SK-N-SH (cell line): ENCODE measurements around the gene UTP4. TPM values are rescaled to one million over a fixed set of nuclear protein-coding genes. Genes with fewer than 3 reads are reported as not detected.

Experiments
- CTCF ChIA-PET: fragments of 300-600, 350-600 bp; formaldehyde crosslinking; extraction: SDS; loops from one replicate; lab custom pipeline; 2021; lab: Yijun Ruan, JAX
- POLR2A ChIA-PET: fragments of 350-600 bp; sonication (Branson Sonifier 250); formaldehyde crosslinking; extraction: SDS; loops from one replicate; lab custom pipeline; 2020; ENCODE audit warnings: antibody characterized with exemption, inconsistent platforms; lab: Yijun Ruan, JAX
- DNase-seq: peaks from one replicate; pipeline ENCODE4 v3.0.0; 2012
- H2AFZ ChIP-seq: fragments of 200-600 bp; sonication (generic); 2 replicates; pipeline ENCODE4 v1.8.1; 2016; ENCODE audit warnings: antibody characterized with exemption, mild to moderate bottlenecking, low read depth
- H3F3A ChIP-seq: fragments of 200-600 bp; sonication (generic); replicated peaks from 2 replicates; pipeline ENCODE3; 2016; ENCODE audit warnings: antibody characterized with exemption, mild to moderate bottlenecking; ENCODE audit not compliant: insufficient read depth
- H3K27ac ChIP-seq, 2 experiments: fragments of 200-500 bp in 1 of 2; fragments of 200-600 bp in 1 of 2; sonication (Bioruptor generic) in 1 of 2; sonication (generic), shearing (Covaris generic) in 1 of 2; 2 replicates each; pipeline versions ENCODE4 v1.5.1 to v1.6.1; 2014 to 2016; ENCODE audit warnings: low read depth in 2 of 2, inconsistent platforms in 1 of 2, low read length in 1 of 2, mild to moderate bottlenecking in 1 of 2, mixed read lengths in 1 of 2
- H3K27me3 ChIP-seq: fragments of 200-600 bp; sonication (generic), shearing (Covaris generic); 2 replicates; pipeline ENCODE4 v1.6.1; 2016; ENCODE audit warnings: mixed run types; ENCODE audit not compliant: insufficient read depth
- H3K36me3 ChIP-seq, 2 experiments: fragments of 200-500 bp in 1 of 2; fragments of 200-600 bp in 1 of 2; sonication (Bioruptor generic) in 1 of 2; sonication (generic) in 1 of 2; replicated peaks in 1 of 2; 2 replicates each; pipeline versions ENCODE3 to v1.5.1; 2014 to 2016; ENCODE audit warnings: low read length in 1 of 2, mild to moderate bottlenecking in 1 of 2; ENCODE audit not compliant: insufficient read depth in 2 of 2, control insufficient read depth in 1 of 2
- H3K4me1 ChIP-seq, 2 experiments: fragments of 200-500 bp in 1 of 2; fragments of 200-600 bp in 1 of 2; sonication (Bioruptor generic) in 1 of 2; sonication (generic), shearing (Covaris generic) in 1 of 2; 2 replicates each; pipeline versions ENCODE4 v1.5.1 to v1.6.1; 2014 to 2016; ENCODE audit warnings: low read depth in 1 of 2, low read length in 1 of 2, mixed run types in 1 of 2; ENCODE audit not compliant: insufficient read depth in 2 of 2, control insufficient read depth in 1 of 2
- H3K4me2 ChIP-seq: fragments of 200-600 bp; sonication (generic), shearing (Covaris generic); 2 replicates; pipeline ENCODE4 v1.6.1; 2017; ENCODE audit warnings: mixed run types
- H3K4me3 ChIP-seq, 2 experiments: fragments of 200-500 bp in 1 of 2; fragments of 200-600 bp in 1 of 2; sonication (Bioruptor generic) in 1 of 2; sonication (generic), shearing (Covaris generic) in 1 of 2; 2 replicates each; pipeline versions ENCODE4 v1.5.1 to v1.8.1; 2014 to 2016; ENCODE audit warnings: low read depth in 2 of 2, inconsistent platforms in 1 of 2, low read length in 1 of 2, mild to moderate bottlenecking in 1 of 2, mixed read lengths in 1 of 2, moderate library complexity in 1 of 2
- H3K79me2 ChIP-seq: fragments of 200-600 bp; sonication (generic); 2 replicates; pipeline ENCODE4 v1.8.1; 2017; ENCODE audit warnings: mild to moderate bottlenecking; ENCODE audit not compliant: insufficient read depth
- H3K9ac ChIP-seq: fragments of 200-600 bp; sonication (generic); 2 replicates; pipeline ENCODE4 v1.6.1; 2017; ENCODE audit warnings: mixed run types
- H3K9me2 ChIP-seq: fragments of 200-600 bp; sonication (generic); 2 replicates; pipeline ENCODE4 v1.6.1; 2017; ENCODE audit warnings: mixed run types
- H3K9me3 ChIP-seq: fragments of 200-600 bp; sonication (generic); 2 replicates; pipeline ENCODE4 v1.6.1; 2017; ENCODE audit warnings: mixed run types, mild to moderate bottlenecking, moderate library complexity
- H4K20me1 ChIP-seq: fragments of 200-600 bp; sonication (generic); 2 replicates; pipeline ENCODE4 v1.6.1; 2017; ENCODE audit warnings: mild to moderate bottlenecking, mixed run types; ENCODE audit not compliant: insufficient read depth
- ELF1 ChIP-seq: IDR thresholded peaks from 2 replicates; pipeline ENCODE4 v1.4.0; 2012
- EZH2phosphoT487 ChIP-seq: fragments of 200-600 bp; sonication (generic); IDR thresholded peaks from 2 replicates; pipeline ENCODE4 v1.6.1; 2017; ENCODE audit warnings: low read depth, mixed run types, mild to moderate bottlenecking, antibody characterized with exemption, moderate library complexity, borderline replicate concordance
- GABPA ChIP-seq: IDR thresholded peaks from 2 replicates; pipeline ENCODE4 v1.4.0; 2012; ENCODE audit warnings: low read depth, mild to moderate bottlenecking
- GATA2 ChIP-seq: sonication (generic); formaldehyde crosslinking; IDR thresholded peaks from 2 replicates; pipeline ENCODE4 v1.5.0; 2020; ENCODE audit warnings: mild to moderate bottlenecking, missing genetic modification reagents
- MXI1 ChIP-seq: IDR thresholded peaks from 2 replicates; pipeline ENCODE4 v1.6.1; 2012; ENCODE audit warnings: mild to moderate bottlenecking, low read depth, low read length, improper control_type of control experiment
- NFIC ChIP-seq: IDR thresholded peaks from 2 replicates; pipeline ENCODE4 v1.4.0; 2012; ENCODE audit warnings: borderline replicate concordance
- POLR2AphosphoS5 ChIP-seq: IDR thresholded peaks from 2 replicates; pipeline ENCODE4 v1.6.1; 2012; ENCODE audit warnings: low read depth, low read length
- RCOR1 ChIP-seq: fragments of 150-350 bp; IDR thresholded peaks from 2 replicates; pipeline ENCODE4 v1.6.1; 2017; ENCODE audit warnings: antibody characterized with exemption, low read length
- RFX5 ChIP-seq: IDR thresholded peaks from 2 replicates; pipeline ENCODE4 v1.6.1; 2012; ENCODE audit warnings: mild to moderate bottlenecking, improper control_type of control experiment, low read length
- RXRA ChIP-seq: IDR thresholded peaks from 2 replicates; pipeline ENCODE4 v1.4.0; 2012; ENCODE audit warnings: low read depth, mild to moderate bottlenecking, borderline replicate concordance
- SIN3A ChIP-seq: IDR thresholded peaks from 2 replicates; pipeline ENCODE4 v1.6.1; 2012; ENCODE audit warnings: low read depth, mild to moderate bottlenecking, low read length, moderate library complexity, borderline replicate concordance
- TCF12 ChIP-seq: IDR thresholded peaks from 2 replicates; pipeline ENCODE4 v1.4.0; 2012
- polyA plus RNA-seq, 3 experiments: library from polyadenylated mRNA; depleted of rRNA; stranded (reverse); fragments of >200 nt; gene quantifications; 2 replicates each; pipeline ENCODE4 v1.2.3, GENCODE V29; 2012
- TF ChIP-seq, protein P1 (sequence below): fragments of 150-350 bp; IDR thresholded peaks from 2 replicates; pipeline ENCODE4 v1.6.1; 2017; ENCODE audit warnings: antibody characterized with exemption, low read length, low read depth, borderline replicate concordance
- TF ChIP-seq, protein P2 (sequence below): IDR thresholded peaks from 2 replicates; pipeline ENCODE4 v1.6.1; 2012; ENCODE audit warnings: mild to moderate bottlenecking, low read depth, low read length, moderate library complexity
- TF ChIP-seq, protein P3 (sequence below): IDR thresholded peaks from 2 replicates; pipeline ENCODE4; 2012

UTP4 gene
- polyA plus RNA-seq, 1 of the 3 experiments (the other 2 are of a cell fraction) = 66.5 TPM

DNA sequence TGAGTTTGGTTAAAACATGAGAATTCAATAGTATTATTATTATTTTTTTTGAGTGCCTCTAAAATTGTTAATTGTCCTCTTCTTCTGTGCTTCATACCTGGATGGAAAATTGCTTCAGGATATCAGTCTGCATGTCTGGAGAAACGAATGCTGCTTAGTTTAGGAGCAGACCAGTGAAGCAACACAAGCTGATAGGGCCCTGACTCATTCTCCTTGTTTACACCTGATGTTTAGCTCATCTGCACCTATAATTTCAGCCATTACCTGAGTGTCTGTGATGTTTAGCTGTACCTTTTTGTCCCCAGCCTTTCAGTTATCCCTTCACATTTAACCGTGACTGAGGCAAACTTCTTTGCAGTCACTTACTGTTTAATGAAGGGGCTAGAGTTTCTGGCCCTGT, 69.3 kb downstream of the UTP4 start (continued):
- TF ChIP-seq ELF1 = no peak
- TF ChIP-seq, protein P1, sequence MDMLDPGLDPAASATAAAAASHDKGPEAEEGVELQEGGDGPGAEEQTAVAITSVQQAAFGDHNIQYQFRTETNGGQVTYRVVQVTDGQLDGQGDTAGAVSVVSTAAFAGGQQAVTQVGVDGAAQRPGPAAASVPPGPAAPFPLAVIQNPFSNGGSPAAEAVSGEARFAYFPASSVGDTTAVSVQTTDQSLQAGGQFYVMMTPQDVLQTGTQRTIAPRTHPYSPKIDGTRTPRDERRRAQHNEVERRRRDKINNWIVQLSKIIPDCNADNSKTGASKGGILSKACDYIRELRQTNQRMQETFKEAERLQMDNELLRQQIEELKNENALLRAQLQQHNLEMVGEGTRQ = no peak
- no peak for TF ChIP-seq SIN3A
- TF ChIP-seq, protein P2, sequence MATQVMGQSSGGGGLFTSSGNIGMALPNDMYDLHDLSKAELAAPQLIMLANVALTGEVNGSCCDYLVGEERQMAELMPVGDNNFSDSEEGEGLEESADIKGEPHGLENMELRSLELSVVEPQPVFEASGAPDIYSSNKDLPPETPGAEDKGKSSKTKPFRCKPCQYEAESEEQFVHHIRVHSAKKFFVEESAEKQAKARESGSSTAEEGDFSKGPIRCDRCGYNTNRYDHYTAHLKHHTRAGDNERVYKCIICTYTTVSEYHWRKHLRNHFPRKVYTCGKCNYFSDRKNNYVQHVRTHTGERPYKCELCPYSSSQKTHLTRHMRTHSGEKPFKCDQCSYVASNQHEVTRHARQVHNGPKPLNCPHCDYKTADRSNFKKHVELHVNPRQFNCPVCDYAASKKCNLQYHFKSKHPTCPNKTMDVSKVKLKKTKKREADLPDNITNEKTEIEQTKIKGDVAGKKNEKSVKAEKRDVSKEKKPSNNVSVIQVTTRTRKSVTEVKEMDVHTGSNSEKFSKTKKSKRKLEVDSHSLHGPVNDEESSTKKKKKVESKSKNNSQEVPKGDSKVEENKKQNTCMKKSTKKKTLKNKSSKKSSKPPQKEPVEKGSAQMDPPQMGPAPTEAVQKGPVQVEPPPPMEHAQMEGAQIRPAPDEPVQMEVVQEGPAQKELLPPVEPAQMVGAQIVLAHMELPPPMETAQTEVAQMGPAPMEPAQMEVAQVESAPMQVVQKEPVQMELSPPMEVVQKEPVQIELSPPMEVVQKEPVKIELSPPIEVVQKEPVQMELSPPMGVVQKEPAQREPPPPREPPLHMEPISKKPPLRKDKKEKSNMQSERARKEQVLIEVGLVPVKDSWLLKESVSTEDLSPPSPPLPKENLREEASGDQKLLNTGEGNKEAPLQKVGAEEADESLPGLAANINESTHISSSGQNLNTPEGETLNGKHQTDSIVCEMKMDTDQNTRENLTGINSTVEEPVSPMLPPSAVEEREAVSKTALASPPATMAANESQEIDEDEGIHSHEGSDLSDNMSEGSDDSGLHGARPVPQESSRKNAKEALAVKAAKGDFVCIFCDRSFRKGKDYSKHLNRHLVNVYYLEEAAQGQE = no peak
- no peak for TF ChIP-seq RFX5
- no peak for TF ChIP-seq EZH2phosphoT487
- TF ChIP-seq RCOR1 = no peak
- TF ChIP-seq RXRA = no peak

DNA sequence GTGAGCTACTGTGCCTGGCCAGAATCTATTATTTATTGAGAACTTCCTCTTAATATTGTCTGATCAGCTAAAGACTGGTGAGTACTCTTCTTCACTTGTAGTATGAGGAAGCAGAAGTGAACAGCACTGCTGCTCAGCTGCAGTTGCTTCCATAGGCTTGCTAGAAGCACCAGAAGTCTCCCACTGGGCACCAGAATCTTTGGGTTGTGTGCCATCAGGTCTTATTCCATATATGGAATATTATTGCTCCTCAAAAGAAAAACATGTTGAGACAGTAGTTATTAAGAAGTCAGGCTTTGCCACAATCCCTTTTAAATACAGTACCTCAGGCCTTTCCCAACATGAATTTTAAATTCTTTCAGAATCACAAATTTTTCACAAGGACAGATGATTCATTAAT, 71.7 kb downstream of the UTP4 start:
- Histone ChIP-seq H3K9me3 (no peaks in the 10 kb centered on the region), H3K4me3 (no peak overlapping the region), H4K20me1 (peaks cover 16% of the 10 kb centered on the region; the same call in 1 of the 2 replicates), H3K27me3 (no peaks in the 10 kb centered on the region), H3K4me2 (no peak overlapping the region), H3K36me3 (no peaks in the 10 kb centered on the region), H2AFZ (no peak overlapping the region), H3K9ac (no peak overlapping the region), H3K4me1 (peaks cover 0 to 12% of the 10 kb centered on the region in 2 experiments; a peak in 2 of 4 replicates), H3K9me2 (no peaks in the 10 kb centered on the region), H3K79me2 (peaks cover 91% of the 10 kb centered on the region), H3F3A (peaks cover 26% of the 10 kb centered on the region), H3K27ac (peak overlapping the region in 1 of 2 experiments; percentile 49; a peak in 1 of 4 replicates)
- DNase-seq = no peak
- ChIA-PET POLR2A (no interaction called here), CTCF (interaction anchor here (0.7 kb wide), 1 partner anchor 25 kb away, joined by 3 read pairs; no protein-coding TSS in a partner anchor)
- TF ChIP-seq, protein P1 = no peak
- TF ChIP-seq MXI1 = no peak
- TF ChIP-seq NFIC = no peak
- TF ChIP-seq, protein P3, sequence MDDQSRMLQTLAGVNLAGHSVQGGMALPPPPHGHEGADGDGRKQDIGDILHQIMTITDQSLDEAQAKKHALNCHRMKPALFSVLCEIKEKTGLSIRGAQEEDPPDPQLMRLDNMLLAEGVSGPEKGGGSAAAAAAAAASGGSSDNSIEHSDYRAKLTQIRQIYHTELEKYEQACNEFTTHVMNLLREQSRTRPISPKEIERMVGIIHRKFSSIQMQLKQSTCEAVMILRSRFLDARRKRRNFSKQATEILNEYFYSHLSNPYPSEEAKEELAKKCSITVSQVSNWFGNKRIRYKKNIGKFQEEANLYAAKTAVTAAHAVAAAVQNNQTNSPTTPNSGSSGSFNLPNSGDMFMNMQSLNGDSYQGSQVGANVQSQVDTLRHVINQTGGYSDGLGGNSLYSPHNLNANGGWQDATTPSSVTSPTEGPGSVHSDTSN = no peak
- TF ChIP-seq RXRA = no peak
- no peak for TF ChIP-seq GABPA
- TF ChIP-seq, protein P2 = no peak
- TF ChIP-seq GATA2 (CRISPR knock-in tag) = no peak
- TF ChIP-seq TCF12 = no peak
- no peak for TF ChIP-seq POLR2AphosphoS5
